ENCODE measurements around the gene URB1.
"Not testable (repeated sequence)": the region's sequence is repeated elsewhere in the genome, so short reads cannot be mapped to it uniquely, and the experiment has no call there.

URB1 gene

GRCh38 chr21:32371913-32372314, 20.9 kb downstream of the URB1 start:
- no peak for DNase-seq (ENCODE audit: low read depth in 2 of 2)

GRCh38 chr21:32370998-32371766, 21.6 kb downstream of the URB1 start:
- no peak for DNase-seq (ENCODE audit: low read depth in 2 of 2)

DNA sequence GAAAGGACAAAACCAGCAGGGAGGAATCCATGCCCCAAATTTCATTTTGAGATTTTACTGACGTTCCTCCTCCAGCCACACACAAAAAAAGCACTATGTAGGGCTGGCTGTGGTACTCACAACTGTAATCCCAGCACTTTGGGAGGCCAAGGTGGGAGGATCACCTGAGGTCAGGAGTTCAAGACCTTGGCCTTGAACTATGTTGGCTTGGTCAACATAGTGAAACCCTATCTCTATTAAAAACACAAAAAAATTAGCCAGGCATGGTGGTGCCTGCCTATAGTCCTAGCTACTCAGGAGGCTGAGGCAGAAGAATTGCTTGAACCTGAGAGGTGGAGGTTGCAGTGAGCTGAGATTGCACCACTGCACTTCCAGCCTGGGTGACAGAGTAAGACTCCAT, 23.9 kb downstream of the URB1 start:
- not testable (repeated sequence) for DNase-seq (ENCODE audit: low read depth in 2 of 2)

- no peak for DNase-seq (ENCODE audit: low read depth in 2 of 2)
These were observed 24.4 kb downstream of the URB1 start for GRCh38 chr21:32368386-32368785.

DNA sequence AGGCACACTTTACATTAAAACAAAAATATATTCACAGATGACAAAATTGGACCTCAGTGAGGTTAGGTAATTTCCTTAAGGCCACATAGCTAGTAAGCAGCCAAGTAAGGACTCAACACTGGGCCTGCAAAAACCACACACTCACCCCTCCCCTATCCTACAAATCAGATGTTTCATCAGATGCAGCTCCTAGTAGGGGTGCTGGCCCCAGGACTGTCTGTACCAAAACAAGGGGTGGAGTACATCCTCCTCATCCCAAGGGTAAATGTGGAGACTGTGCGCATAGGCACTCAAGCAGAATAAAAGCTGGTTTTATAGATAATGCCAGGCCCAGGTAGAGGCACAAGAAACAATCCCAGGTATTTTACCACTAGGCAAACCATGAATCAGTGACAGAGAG, 25.7 kb downstream of the URB1 start:
- no peak for DNase-seq (ENCODE audit: low read depth in 2 of 2)

- DNase-seq (ENCODE audit: low read depth in 2 of 2) = no peak
These were observed 26.6 kb downstream of the URB1 start for GRCh38 chr21:32366191-32366590.

DNA sequence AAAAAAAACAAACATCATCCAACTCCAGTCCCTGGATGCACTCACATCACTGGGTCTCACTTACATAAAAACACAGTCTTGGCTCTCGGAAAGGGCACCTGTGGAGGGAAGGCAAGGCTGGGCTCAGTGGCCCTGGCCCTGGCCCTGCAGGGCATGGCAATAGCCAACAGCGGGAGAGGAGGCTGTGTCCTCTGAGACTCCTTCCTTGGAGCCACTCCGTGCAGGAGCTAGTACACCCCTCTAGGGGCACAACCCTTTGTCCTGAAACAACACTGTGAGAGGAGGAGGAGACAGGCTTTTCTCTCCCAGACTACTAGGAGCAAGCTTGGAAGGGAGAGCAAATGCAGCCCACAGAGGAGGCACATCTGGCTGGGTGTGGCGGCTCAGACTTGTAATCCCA, 28.0 kb downstream of the URB1 start:
- DNase-seq (ENCODE audit: low read depth in 2 of 2) = no peak

DNA sequence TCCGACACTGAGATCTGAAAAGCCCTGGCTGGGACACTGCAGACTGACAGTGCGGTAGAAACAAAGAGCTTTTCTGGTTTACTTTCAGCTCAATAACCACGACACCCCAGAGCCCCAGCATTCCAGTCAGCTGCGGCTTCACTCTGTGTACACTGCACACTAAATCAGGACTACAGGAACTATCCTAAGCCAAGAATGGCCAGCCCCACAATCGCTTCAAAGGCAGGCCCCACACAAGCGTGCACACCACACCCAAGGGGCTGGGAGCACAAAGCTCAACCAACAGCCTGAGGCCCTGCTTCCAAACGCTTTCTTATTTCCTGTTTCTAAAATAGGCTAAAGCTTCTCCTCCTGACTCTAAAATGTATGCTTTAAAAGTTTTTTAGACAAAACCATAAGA, 28.4 kb downstream of the URB1 start:
- DNase-seq (ENCODE audit: low read depth in 2 of 2) = no peak

DNA sequence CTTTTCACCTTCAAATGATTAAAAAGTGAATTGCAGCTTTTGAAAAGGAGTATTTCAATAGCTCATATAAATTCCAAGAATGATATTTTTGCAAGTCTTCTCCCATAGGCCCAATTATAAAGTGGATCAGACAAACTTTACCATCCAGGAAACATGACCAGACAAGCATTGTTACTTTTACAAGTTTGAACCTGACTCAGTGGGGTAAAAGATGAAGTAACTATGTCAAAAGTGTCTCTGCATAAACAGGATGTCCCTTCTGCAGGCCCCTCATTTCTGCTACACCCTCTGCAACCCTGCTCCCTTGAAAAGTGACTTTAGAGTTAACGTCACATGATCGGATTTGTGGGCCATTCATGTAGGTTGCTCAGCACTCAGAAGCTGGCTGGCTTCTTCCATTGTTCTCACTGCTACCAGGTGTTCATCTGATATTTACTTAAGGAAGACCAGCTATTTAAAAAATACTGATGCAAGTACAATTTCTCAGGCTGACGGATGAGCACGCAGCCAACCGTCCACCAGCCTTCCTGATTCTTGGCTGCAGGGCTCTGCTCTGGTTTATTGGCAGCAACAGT, 32.3 kb downstream of the URB1 start:
- no peak for DNase-seq (ENCODE audit: low read depth in 2 of 2)

DNA sequence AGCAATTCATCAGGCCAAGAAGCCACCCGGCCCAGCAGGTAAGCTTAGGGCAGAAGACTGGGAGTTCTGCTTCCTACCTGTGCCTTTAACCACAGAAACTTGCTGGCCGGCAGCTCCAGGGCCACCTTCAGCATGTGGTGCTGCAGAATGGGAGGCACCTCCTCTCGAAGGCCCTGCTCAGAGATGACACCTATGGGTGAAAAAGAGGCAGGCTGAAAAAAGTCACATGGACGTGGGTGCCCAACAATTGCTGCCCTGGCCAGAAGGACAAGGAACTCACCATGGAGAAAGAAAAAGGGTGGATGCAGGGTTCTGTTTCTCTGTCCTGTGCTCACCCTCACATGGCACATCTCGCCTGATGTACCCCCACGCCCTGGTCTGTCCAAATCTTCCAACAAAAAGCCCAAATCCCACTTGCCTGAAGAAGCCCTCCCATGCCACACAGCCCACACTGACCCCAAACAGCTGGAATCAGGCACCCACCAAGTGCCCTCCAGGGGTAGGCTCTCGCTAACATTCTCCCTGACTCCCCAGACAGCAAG, 33.0 kb downstream of the URB1 start:
- DNase-seq (ENCODE audit: low read depth in 2 of 2) = no peak

DNA sequence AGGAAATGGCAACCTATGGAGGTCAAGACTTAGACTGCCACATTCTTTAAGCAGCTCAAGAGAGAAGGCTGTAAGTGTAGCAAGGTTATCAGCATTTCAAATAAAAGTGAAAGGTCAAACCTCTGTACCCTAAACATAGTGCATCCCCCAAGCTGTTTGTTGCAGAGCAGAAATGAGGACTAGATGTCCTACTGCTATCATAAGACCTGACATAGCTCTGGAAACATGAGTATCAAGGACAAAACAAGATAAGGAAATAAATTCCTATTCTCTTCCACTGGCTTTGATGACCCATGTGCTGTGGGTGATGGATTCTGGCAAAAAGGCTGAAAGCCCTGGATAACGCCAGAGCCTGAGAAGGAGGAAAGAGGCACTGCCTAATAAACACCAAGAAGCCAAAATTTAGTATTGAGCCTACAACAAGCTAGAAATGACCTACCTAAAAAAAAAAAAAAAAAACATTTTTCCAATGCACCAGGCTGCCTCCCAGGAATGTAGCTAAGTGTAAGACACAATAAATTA, 35.9 kb downstream of the URB1 start:
- no peak for DNase-seq (ENCODE audit: low read depth in 2 of 2)

DNA sequence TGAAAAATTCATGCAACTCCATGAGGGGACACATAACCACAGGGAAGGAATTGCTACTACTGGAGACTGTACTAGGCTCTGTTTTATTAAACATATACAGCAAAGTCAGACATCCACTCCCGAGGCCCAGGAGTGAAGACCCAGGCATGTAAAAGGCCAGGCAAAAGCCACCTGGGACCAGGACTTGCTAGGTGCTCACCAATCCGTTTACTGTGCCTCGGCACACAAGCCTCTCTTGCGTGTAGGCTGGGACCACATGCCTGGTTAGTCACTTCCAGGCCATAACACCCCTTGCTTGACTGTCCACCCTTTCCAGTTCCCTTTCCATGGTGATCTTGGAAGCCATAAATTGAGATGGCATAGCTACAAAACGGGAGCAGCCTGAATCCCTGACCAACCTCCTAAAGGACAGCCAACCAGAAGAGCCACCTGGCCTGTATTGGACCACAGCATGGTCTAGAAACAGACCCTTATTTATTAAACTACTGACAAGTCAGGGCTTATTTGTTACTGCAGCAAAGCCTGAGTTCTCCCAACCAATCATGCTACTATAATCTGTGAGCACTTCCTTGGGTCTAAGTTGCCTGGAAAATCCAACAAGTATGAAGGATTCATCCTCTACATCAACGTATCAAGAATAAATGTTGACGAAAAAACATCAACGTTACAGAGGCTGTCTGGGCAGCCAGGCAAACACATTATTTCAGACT, 39.7 kb downstream of the URB1 start:
- no peak for DNase-seq (ENCODE audit: low read depth in 2 of 2)

GRCh38 chr21:32352526-32352925, 40.3 kb downstream of the URB1 start:
- DNase-seq (ENCODE audit: low read depth in 2 of 2) = no peak

DNA sequence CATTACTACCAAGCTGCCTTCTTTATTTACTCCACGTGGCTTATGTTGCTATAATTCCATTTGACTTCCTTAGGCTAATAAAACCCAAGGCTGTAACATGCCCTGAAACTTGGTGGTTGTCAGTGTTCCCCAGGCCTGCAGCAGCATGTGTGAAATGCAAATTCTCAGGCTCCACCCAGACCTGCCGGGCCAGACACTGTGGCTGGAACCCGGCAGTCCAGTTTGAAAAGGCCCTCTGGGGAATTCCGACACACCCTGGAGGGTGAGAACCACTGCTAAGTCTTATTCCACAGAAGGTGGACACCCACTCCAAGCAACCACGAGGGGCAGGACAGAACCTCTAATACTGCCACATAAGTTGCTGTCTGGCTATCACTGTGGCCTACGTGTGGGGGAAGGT, 41.4 kb downstream of the URB1 start:
- DNase-seq (ENCODE audit: low read depth in 2 of 2) = no peak

DNA sequence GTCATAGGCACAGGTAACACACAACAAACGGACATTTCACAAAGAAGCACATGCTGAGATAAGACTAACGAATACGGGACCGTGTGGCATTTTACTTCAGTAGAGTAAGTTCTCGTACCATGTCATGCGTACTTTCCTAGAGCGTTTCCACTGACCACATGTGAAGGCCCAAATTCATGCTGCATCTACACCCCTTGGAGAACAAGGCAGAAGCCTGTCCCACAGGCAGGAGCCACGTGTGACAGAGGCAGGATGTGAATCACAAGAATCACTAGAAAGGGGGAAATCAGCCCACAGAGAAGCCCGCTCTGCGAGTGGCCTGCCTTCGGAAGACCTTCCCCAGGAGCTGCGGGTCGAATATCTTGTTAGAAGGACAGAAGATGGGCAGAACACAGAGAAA, 41.8 kb downstream of the URB1 start:
- DNase-seq (ENCODE audit: low read depth in 2 of 2) = no peak

DNA sequence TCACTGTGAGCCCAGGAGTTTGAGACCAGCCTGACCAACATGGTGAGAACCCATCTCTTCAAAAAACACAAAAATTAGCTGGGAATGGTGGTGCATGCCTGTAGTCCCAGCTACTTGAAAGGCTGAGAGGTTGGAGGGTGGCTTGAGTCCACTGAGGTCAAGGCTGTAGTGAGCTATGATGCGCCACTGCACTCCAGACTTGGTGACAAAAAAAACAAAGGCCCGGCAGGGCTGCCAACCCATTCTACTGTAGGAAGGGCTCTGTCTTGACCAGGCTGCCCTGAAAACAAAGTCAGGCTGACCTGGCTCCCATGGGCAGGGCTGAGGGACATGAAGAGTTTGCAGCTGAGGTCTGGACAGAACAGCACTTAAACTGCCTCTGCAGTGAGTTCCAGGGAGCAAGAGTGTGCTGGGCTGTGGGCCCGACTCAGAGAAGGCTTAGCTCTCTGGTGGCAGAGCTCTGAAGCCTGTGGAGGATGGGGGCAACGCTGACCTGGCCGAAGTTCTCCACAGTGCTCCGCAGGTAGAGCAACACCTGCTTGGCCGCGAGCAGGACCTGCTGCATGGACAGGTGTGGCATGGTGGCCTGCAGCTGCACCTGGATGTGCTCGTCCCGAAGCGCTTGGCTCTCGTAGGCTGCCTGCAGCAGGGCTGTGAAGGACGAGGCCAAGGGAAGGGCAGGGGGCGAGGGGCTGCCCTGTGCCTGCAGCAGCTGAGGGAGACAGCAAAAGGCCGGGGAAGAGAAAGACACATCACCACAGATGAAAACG, 42.4 kb downstream of the URB1 start:
- no peak for DNase-seq (ENCODE audit: low read depth in 2 of 2)

GRCh38 chr21:32349333-32349944, 43.4 kb downstream of the URB1 start:
- no peak for DNase-seq (ENCODE audit: low read depth in 2 of 2)

- DNase-seq (ENCODE audit: low read depth in 2 of 2) = no peak
These were observed 44.0 kb downstream of the URB1 start for GRCh38 chr21:32348604-32349332.

DNA sequence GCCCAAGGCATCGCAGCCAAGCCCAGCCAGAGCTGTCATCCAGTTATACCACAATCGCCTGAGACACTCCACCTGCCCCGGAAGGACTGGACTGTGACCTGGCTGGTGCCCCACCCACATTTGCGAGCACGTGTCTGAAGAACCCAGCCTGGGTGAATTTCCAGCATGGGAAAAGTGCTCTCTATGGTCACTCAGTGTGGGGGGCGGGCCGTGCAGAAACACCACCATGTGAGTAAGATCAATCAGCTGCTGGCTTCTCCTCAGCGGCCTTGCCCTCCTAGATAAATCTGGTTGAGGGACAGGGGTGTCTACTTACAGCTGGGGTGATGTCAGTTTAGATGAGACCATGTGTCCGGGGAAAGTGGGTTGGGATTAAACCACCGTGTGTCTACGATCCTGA, 44.8 kb downstream of the URB1 start:
- DNase-seq (ENCODE audit: low read depth in 2 of 2) = no peak

GRCh38 chr21:32347351-32347750, 45.5 kb downstream of the URB1 start:
- no peak for DNase-seq (ENCODE audit: low read depth in 2 of 2)

DNA sequence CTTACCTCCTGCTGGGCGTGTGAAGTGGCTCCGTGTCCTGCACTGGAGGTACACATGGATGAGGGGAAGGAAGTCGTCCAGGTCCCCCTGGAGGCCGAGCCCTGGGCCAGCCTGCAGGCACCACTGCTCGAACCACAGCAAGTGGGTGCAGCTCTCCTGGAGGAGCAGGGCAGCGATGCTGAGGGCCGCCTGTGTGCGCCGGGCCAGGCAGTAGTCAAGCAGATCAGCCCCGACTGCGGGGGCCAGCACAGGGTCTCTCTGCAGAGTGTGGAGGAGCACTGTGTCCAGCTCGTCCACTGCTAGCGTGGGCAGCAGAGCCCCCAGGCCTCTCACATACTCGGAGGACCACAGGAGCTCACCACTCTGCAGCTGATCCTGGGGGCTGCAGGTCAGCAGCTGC, 45.9 kb downstream of the URB1 start:
- DNase-seq (ENCODE audit: low read depth in 2 of 2) = no peak

Data from activated CD8-positive, alpha-beta memory T cell treated with anti-CD3 and anti-CD28 coated beads for 4 hours (primary cell).